Upper lobe of left lung (tissue), 4 donors: Measurements from ENCODE around the gene RAF1.

Experiments used
- EP300 ChIP-seq, 4 donors: sonication (generic); formaldehyde crosslinking; IDR thresholded peaks; one replicate each; pipeline ENCODE4 v1.5.1; 2017; ENCODE audit warnings: antibody characterized with exemption in 4 of 4, control low read depth in 2 of 4
- POLR2A ChIP-seq, 4 donors: fragments of 450-650 bp; IDR thresholded peaks; one replicate each; pipeline ENCODE4 v1.5.1; 2016 to 2017; ENCODE audit warnings: antibody characterized with exemption in 4 of 4, mild to moderate bottlenecking in 2 of 4
- POLR2AphosphoS5 ChIP-seq, 2 donors: sonication (generic); formaldehyde crosslinking; IDR thresholded peaks; one replicate each; pipeline ENCODE4 v1.5.1; 2017; ENCODE audit warnings: antibody characterized with exemption in 2 of 2
- TF ChIP-seq, protein P1 (sequence below), 6 experiments: fragments of 450-650 bp in 4 of 6; fragments of 200-600 bp in 2 of 6; sonication (generic) in 2 of 6; IDR thresholded peaks; one replicate each; pipeline ENCODE4 v1.5.1; 2016 to 2019; ENCODE audit warnings: antibody characterized with exemption in 6 of 6

DNA sequence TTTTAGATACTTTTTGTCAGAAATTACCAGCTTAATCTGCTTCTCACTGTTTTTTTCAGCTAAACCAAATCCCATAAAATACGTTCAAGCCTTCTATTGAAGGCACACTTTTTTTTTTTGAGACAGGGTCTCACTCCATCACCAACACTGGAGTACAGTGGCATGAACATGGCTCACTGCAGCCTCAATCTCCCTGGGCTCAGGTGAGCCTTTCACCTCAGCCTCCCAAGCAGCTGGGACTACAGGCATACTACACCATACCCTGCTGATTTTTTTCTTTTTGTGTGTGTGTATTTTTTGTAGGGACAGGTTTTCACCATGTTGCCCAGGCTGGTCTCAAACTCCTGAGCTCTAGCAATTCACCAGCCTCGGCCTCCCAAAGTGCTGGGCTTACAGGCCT is 3.7 kb downstream of the RAF1 start:
- TF ChIP-seq POLR2A (IDR thresholded peaks at IDR 0.05): no peak
- TF ChIP-seq, protein P1, sequence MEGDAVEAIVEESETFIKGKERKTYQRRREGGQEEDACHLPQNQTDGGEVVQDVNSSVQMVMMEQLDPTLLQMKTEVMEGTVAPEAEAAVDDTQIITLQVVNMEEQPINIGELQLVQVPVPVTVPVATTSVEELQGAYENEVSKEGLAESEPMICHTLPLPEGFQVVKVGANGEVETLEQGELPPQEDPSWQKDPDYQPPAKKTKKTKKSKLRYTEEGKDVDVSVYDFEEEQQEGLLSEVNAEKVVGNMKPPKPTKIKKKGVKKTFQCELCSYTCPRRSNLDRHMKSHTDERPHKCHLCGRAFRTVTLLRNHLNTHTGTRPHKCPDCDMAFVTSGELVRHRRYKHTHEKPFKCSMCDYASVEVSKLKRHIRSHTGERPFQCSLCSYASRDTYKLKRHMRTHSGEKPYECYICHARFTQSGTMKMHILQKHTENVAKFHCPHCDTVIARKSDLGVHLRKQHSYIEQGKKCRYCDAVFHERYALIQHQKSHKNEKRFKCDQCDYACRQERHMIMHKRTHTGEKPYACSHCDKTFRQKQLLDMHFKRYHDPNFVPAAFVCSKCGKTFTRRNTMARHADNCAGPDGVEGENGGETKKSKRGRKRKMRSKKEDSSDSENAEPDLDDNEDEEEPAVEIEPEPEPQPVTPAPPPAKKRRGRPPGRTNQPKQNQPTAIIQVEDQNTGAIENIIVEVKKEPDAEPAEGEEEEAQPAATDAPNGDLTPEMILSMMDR (IDR thresholded peaks at IDR 0.05): no peak
- no peak for TF ChIP-seq POLR2AphosphoS5 (IDR thresholded peaks at IDR 0.05)
- TF ChIP-seq EP300 (IDR thresholded peaks at IDR 0.05): no peak
